Measurements from ENCODE around the gene LRAT.

- no peak for TF ChIP-seq CTCF (IDR thresholded peaks at IDR 0.05; ENCODE audit: insufficient read depth, low read length, poor library complexity, severe bottlenecking)
- no peak for TF ChIP-seq EZH2phosphoT487 (conservative IDR thresholded peaks at IDR 0.05; ENCODE audit: low read length)
Observed at GRCh38 chr4:154757713-154758112, 13.9 kb downstream of the LRAT start.
